Measurements from ENCODE around the gene RAPGEF2.
"Not testable (repeated sequence)": the region's sequence is repeated elsewhere in the genome, so short reads cannot be mapped to it uniquely, and the experiment has no call there.

RAPGEF2 gene

DNA sequence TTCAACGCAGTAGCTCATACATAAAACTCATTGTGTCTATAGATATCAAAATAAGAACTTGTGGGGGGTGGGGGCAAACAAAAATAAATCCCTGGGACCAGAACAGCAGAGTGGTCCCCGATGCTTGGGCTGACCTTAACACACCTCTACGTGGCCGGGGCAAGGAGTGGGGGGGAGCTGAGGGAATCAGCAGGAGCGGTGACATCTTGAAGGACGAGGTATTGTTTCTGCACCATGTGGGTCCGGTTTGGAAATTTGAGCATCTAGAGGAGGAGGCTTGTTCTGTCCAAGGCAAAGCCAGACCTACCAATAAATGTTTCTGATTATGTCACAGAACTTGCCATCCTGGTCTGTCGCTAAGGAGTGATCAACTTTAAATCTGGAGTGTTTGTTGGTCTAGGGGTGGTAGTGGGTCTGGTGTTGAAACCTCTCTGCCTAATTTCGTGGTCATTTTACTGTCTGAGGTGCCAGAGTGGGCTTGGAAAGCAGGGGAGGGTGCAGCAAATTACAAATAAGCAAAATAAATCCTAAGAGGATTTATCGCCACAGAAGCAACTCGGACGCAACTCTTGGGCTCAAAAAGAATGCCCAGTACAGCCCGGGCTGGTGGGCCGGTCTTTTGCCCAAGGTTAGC is 774 bp upstream of the RAPGEF2 start:
- no peak for DNase-seq

DNA sequence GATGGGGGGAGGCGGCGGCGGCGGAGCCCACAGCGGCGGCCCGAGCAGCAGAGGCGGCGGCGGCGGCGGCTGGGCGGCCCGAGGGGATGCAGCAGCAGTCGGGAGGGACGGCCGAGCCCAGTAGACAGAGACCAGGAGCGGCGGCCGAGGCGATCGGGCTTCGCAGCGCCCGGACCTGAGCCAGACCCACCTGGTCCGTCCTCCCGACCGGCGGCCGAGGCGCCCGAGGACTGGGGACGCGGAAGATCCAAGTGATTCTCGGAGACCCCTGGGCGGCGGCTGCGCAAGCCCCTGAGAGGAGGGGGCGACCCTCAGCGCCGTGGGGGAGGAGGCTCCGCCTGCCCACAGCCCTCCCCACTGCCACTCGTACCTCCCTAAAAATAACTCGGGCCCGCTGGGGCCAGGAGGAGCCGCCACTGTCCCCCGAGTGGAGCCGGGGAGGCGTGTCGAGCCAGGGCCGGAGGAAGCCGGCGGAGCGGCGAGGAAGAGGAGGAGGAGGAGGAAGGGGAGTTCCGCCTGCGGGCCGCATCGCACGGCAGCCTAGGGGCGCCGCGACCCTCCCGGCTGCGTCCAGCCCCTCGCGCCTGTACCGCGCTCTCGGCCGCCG is 608 bp downstream of the RAPGEF2 start:
- peak; percentile 28 for DNase-seq

DNA sequence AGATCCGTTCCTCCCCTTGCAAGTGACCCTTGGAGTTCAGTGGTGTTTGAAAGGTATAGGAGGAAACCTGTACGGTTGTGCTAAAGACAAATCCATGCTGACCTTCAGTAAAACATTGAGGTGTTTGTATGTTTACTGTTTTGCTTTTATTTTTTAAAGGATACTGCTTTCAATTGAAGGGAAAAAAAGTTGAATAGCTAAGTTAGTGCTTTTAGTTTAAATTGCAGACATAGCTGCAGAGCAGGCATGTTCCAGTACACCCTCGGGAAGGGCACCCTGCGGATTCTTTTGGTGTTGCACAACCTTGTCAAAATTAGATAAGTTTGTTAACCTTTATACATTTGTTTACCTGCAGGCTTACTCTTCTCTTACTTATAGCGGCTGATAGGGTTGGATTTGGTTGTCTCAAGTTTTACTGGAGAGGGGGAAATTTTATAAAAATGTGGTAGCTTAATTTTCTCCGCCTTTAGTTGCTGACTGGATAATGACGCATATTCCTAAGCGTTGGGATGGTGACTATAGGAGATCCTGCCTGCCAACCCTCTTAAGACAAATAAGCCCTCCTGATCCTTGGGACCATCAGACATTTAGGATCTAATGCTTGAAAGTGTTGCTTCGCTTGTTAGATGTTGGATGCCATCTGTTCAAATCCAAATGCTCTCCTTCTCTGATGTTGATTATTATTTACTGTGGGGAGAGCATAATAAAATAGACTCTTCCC is 2.0 kb downstream of the RAPGEF2 start:
- DNase-seq: peak; percentile 11

DNA sequence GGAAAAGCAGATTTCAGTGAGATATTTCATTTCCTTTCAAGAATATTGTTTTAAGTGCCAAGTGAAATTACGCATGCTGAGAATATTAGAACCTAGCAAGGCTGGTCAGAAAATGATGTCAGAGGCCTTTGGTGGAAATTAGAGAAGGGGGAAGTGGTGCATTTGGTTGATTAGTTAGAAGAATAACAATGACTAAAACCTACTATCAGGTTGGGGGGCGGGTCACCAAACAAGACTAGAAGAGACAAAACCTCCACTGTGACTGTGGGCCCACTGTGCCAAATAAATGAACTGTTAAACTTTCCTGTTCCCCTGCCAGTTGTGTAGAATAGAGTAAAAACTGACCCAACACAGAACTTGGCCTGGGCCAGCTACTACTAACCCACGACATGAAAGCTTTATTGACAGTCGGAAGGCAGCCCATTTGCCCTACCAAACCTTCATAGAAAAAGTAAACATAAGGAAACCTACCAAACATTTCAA is 2.9 kb downstream of the RAPGEF2 start:
- DNase-seq: no peak

DNA sequence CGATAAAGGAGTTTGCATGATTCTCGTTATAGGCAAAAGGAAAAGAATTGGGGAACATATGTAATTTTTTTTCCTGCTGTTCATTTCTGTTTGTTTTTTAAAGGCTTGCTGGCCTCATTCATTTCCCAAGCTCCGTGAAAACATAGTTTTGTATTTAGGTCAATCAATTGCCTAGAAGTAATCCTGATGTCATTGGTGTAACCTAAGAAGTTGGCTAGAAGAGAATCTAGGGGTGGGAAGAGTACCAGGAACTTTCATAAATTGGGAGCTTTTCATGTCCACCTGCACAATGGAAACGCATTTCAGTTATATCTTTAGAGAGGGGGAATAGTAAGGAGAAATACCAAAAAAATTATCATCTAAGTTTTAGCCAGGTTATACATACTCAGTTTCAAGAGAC is 3.8 kb downstream of the RAPGEF2 start:
- DNase-seq: no peak

DNA sequence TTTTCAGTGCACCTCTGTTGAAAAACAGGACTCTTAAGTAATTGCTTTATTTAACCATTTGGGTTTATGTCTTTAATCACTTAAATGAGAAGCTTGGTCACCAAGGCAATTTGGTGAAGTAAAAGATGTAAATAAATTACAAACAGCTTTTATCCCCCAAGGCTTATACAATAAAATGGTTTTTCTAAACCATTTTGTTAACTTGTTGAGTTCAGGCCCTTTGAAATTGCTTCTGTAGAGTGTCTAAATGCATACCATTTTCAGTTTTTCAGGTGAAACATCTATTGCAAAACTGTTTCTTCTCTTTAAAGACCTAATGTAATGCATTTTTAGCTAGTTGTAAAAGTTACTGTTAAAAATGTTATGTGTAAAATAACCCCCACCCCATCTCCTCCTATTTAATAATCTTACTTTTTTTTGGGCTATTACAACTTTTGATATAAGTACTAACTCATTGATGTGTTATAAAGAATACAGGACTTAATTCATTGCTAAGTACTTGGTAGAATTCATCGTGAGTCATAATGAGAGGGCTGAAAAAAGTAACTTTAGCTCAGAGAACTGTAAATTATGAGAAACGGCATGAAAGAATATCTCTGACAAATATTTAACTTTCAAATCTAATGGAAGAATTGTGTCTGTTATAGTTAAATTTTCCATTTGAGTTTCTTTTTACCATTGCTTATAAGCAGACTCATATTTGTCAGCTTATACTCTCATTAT is 4.5 kb downstream of the RAPGEF2 start:
- peak; percentile 14 for DNase-seq

DNA sequence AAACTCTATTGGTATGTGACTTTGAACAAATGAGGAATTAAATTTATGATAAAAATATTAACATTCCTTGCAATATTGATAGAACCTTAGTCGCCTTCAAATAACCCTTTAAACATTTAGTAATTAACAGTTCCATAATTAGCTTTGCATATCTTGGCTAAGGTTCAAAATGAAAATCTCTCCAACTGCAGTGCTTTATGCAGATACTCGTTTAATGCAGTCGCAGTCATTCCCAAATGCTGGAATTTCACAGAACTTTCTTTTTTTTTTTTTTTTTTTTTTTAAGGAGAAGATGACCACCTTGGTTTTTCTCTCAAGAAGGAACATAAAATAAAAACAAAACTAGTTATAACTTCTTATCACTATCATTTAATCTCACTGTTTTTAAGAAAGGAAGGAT is 5.2 kb downstream of the RAPGEF2 start:
- DNase-seq: no peak

DNA sequence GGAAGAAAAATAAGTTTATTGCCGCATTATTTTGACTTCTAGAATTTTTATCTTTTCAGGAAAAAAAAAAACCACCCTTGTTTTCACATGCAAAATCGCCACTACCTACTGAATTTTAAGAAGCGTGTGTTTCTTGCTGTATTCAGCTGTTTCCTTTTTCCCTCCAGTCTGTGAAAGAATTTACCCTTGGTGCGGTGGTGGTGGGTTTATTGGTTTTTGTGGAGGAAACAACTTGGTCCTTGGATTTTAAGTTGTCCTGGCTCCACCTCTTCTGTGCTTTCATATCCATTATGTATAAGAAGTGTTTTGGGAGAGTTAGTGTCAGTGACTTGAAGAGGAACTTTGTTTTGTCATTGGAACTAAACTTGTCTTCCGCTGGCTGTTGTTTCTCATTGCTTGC is 8.1 kb downstream of the RAPGEF2 start:
- no peak for DNase-seq

DNA sequence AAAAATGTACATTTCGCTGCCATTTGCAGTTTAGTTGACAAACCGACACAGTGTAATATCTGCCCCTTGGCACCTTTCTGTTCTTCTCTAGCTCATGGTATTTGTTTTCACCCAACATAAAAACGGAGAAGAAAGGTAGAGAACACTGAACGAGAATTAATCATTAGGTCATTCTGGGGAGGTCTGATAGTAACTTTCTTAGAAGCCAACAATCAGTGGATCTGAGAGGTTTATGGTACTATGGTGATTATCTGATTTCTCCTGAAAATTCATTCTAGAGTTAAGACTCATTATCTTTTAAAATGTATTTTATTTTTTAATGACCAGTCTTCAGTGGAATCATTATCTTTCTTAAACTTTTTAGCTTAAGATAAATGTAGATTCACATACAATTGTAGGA is 8.5 kb downstream of the RAPGEF2 start:
- no peak for DNase-seq

DNA sequence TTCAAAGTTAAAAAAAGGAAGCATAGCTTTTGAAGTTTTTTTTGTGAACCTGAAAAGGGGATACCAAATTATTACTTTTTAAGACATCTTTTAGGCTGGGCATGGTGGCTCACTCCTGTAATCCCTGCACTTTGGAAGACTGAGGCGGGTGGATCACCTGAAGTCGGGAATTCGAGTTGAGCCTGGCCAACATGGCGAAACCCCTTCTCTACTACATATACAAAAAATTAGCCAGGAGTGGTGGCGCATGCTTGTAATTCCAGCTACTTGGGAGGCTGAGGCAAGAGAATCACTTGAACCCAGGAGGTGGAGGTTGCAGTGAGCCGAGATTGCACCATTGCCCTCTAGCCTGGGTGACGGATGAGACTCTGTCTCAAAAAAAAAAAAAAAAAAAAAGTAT is 10.5 kb downstream of the RAPGEF2 start:
- not testable (repeated sequence) for DNase-seq

DNA sequence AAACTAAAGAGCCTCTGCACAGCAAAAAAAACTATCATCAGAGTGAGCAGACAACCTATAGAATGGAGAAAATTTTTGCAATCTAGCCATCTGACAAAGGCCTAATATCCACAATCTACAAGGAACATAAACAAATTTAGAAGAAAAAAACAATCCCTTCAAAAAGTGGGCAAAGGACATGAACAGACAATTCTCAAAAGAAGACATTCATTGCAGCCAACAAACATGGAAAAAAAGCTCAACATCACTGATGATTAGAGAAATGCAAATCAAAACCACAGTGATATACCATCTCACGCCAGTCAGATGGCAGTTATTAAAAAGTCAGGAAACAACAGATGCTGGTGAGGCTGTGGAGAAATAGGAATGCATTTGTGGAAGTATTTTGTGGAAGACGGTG is 13.2 kb downstream of the RAPGEF2 start:
- not testable (repeated sequence) for DNase-seq

DNA sequence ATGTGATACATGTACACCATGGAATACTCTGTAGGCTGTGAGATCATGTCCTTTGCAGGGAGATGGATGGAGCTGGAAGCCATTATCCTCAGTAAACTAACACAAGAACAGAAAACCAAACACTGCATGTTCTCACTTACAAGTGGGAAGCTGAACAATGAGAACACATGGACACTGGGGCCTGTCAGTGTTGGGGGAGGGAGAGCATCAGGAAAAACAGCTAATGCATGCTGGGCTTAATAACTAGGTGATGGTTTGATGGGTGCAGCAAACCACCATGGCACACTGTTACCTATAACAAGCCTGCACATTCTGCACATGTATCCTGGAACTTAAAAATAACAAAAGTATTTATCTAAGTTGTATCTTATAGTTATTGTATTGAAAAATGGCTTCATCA is 13.8 kb downstream of the RAPGEF2 start:
- not testable (repeated sequence) for DNase-seq

DNA sequence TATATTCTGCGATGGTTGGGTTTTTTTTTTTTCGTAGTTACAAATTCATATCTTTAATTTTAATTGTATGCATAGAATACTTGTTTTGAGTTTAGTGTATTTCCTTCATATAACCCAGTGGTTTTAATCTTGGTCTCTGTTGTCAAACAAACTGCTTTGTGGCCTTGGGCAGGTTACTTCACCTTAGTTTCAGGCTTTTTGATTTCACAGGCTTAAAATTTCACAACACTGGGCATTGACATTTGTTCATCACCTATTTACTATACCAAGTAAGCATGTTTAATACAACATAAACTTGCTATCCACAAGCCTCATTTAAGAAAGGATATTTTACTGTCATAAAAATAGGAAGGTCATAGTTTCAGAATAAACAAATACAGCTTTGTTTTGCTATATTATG is 14.7 kb downstream of the RAPGEF2 start:
- DNase-seq: no peak

DNA sequence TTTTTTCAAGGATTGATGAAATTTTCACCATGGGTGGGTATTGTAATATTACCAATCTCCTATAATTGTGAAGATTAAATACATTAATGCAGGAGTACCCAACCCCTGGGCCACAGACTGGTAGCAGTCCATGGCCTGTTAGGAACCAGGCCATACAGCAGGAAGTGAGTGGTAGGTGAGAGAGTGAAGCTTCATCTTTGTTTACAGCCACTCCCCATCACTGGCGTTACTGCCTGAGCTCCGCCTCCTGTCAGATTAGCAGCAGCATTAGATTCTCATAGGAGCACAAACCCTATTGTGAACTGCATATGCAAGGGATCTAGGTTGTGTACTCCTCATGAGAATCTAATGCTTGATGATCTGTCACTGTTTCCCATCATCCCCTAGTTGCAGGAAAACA is 15.1 kb downstream of the RAPGEF2 start:
- no peak for DNase-seq

DNA sequence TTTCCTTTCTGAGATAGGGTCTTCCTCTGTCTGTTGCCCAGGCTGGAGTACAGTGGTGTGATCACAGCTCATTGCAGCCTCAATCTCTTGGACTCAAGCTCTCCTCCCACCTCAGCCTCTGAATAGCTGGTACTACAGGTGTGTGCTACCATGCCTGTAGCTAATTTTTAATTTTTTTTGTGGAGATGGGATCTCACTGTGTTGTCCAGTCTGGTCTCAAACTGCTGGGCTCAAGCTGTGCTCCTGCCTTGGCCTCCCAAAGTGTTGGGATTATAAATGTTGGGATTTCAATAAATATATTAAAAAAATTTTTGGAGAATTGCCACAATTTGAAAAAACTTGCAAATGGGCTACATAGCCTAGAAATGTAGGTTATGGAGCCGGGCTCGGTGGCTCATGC is 18.5 kb downstream of the RAPGEF2 start:
- DNase-seq: no peak

DNA sequence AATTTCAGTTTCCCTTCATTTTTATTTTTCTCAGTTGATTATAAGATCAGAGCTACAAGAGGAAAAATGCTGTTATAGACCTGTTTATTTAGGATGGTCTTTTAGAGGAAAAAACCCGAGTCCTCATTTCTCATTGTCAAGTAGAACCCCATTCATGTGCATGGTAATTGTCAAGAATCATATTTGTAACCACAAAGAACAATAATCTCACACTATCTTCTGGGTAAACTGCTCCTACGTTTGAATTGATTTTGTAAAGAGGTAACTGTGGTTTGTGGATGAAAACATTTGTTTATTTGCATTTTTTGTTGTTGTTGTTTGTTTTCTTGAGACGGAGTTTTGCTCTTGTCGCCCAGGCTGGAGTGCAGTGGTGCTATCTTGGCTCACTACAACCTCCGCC is 23.8 kb downstream of the RAPGEF2 start:
- no peak for DNase-seq

DNA sequence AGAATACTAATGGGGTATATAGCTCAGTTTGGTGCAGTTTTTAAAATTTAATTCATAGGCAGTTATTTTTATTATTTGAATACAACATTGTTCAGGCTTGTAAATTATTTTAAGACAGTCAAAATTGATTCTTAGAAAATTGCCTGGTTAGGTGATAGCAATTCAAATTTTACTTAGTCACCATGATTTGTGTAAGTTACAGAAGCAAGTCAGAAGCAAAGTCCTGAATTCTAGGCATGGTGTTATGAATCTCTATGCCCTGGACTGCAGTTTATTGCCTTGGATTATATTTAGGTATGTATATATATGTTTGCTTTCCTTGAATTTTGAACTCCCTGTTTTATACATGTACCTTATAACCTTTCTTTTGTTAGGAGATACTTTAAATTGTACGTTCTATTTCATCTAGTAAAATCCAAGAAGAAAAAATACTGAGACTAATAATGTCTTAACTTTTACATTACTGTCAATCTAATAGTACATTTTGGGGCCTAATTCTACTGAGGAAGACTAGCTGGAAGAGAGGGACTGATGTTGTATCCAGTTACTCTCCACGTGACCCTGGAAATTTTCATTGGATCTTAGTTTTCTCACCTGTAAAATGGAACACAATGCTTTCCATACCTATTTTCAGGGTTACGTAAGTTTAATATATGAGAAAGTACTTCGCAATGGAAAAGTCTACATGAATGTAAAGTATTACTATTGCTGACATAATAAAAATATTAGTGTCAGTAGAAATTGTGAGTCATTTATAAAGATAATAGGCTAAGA is 25.1 kb downstream of the RAPGEF2 start:
- no peak for DNase-seq

DNA sequence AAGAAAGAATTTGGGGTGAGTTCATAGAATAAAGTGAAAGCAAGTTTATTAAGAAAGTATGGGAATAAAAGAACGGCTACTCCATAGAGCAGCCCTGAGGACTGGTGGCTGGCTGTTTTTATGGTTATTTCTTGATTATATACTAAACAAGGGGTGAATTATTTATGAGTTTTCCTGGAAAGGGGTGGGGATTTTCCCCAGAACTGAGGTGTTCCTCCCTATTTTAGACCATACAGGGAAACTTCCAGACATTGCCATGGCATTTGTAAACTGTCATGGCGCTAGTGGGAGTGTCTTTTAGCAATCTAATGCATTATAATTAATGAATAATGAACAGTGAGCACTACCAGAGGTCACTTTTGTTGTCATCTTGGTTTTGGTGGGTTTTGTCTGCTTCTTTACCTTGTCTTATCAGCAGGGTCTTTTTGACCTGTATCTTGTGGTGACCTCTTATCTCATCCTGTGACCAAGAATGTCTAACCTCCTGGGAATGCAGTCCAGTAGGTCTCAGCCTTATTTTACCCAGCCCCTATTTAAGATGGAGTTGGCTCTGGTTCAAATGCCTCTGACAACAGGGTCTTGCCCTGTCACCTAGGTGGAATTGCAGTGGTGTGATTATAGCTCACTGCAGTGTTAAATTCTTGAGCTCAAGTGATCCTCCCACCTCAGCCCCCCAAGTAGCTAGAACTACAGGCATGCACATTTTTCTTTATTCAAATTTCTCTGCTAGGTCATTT is 27.1 kb downstream of the RAPGEF2 start:
- no peak for DNase-seq

DNA sequence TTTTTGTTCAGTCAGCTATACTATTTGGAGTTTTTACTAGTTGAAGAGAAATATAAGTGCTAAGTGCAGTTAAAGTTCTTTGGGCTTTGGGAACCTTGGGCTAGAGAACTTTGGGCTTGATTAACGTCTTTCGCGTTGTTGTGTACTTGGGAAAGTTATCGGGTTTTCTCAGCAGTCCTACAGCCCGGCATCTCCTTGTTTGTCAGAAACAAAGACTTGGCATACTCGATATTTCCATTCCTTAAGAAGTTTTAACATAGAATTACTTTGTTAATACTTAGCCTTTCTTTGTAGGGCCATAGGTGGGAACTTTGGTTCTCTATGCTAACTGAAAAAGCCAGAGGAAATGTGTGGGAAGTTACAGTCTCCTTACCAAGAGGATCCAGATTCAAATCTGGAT is 28.7 kb downstream of the RAPGEF2 start:
- no peak for DNase-seq

DNA sequence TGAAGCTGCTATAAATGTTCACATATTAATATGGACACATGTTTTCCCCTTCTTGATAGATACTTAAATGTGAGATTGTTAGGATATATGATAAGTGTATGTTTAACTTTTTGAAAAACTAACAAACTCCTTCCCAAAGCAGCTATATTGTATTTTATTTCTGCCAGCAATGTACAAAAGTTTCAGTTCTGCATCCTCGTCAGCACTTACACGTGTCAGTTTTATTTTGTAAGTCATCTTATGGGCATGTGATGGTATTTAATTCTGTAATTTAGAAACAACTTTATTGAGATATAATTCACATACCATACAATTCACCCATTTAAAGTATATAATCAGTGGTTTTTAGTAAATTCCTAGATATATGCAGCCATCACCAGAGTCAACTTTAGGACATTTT is 31.6 kb downstream of the RAPGEF2 start:
- DNase-seq: no peak

DNA sequence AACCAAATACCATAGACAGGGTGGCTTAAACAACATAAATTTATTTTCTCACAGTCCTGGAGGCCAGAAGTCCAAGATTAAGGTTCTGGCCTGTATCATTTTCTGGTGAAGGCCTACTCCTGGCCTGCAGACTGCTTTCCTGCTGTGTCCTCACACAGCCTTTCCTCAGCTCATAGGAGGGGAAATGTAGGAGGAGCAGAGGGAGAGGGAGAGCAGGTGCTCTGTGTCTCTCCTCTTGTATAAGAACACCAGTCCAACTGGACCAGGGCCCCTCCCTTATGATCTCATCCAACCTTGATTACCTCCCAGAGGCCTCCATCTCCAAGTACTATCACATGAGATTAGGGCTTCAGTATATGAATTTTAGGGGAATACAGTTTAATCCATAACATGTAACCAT is 34.3 kb downstream of the RAPGEF2 start:
- DNase-seq: no peak

DNA sequence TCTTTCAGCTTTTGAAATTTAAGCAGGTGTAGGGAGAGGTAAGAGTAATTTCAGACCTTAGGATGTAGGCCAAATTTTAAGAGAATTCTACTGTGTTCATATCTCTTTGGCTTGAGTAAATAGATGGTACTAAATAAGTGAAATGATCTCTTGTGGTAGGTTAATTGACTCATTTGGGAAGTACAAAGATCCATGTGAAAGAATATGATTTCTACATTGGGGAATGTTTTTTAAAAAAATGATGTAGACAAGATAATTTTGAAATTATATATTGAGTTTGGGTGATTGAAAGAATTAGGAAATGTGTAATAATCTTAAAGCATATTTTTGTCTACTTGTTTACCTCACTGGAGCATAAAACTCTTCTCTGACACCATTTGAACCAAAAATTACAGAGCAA is 35.6 kb downstream of the RAPGEF2 start:
- no peak for DNase-seq

Data from HCEC 1CT (cell line).